ENCODE results near the gene HS6ST1.

HS6ST1 gene

DNA sequence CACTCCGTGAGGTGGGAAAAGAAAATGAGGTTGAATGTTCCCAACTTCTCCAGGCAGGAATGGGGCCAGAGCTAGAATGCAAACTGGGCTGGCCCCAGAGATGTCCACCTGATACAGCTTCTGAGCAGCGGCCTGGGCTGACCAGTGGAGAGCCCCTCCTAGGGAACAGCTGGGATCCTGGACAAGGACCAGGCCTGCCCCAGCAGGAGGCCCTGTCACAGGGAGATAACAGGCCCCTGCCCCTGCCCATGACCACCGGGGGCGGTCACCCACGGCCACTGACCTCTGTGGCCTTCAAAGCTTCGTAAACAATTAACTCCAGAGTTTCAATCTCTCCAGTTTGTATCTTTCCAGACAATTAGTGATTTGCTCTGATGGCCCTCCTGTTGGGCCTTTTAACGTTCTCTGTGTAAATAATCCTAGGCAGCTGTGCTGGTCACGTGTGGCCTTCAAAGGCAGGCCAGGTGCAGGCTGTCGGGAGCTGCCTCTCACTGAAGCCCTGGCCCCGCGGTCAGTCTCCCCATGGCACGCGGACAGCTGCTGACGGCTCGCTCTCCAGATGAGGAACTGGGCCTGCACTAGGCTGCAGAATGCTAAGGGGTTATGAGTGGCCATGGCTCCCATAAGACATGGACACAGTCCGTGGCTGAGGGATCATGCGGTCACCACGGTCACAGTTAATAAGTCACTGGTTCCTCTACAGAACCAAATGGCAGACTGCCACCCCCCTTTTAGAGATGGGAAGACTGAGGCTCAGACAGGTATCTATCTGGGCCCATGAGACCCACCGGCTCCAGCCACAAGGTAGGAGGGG is 9.2 kb downstream of the HS6ST1 start:
- no peak overlapping the region for H3K4me3 ChIP-seq (replicated peaks; ENCODE audit: low read depth, low read length)
- TF ChIP-seq, protein P1, sequence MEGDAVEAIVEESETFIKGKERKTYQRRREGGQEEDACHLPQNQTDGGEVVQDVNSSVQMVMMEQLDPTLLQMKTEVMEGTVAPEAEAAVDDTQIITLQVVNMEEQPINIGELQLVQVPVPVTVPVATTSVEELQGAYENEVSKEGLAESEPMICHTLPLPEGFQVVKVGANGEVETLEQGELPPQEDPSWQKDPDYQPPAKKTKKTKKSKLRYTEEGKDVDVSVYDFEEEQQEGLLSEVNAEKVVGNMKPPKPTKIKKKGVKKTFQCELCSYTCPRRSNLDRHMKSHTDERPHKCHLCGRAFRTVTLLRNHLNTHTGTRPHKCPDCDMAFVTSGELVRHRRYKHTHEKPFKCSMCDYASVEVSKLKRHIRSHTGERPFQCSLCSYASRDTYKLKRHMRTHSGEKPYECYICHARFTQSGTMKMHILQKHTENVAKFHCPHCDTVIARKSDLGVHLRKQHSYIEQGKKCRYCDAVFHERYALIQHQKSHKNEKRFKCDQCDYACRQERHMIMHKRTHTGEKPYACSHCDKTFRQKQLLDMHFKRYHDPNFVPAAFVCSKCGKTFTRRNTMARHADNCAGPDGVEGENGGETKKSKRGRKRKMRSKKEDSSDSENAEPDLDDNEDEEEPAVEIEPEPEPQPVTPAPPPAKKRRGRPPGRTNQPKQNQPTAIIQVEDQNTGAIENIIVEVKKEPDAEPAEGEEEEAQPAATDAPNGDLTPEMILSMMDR (IDR thresholded peaks at IDR 0.05; ENCODE audit: low read length, missing control alignments), result no peak

DNA sequence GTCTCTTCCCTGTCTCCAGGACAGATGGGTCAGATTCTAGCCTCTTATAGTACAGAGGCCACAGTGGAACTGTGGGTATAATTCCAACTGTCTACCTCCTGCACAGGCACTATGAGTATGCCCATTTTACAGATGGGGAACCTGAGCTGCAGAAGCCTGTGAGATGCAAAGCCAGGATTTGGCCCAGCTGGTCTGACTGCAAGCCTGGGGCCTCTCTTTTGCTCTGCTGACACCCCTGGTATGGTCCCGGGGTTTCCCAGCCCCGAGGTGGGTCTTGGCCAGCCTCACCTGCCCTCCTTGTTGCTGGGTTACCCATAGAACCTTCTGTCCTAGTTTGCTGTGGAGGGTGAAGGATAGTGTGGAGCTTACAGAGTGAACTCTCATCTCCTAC is 9.8 kb downstream of the HS6ST1 start:
- DNase-seq (ENCODE audit: low read depth), result no peak
- TF ChIP-seq, protein P1 (IDR thresholded peaks at IDR 0.05; ENCODE audit: low read length, missing control alignments), result no peak
- H3K4me3 ChIP-seq (replicated peaks; ENCODE audit: low read depth, low read length), result no peak overlapping the region

More for the DNA sequence above, 9.2 kb downstream of the HS6ST1 start:
- DNase-seq (ENCODE audit: low read depth), result no peak

DNA sequence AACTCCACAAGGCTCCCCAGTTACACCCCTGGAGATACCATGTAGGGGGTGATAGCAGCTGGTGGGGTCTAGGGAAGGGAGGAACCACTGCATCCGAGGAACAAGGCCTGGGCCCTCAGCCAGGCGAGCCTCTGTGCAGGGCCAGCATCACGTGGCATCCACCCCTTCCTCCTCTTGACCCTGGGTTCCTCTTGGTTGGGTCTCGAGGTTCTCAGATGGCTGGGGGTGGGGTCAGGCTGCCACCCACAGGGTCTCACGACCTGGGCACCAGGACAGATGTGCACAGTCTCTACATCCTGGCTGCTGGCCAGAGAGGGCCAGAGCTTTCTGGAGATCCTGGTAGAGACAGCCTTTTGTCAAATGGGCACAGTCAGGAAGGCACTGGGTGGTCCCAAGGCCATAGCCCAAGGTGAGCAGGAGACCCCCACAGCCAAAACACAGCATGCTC is 10.4 kb downstream of the HS6ST1 start:
- DNase-seq (ENCODE audit: low read depth), result no peak
- TF ChIP-seq, protein P1 (IDR thresholded peaks at IDR 0.05; ENCODE audit: low read length, missing control alignments), result no peak
- H3K4me3 ChIP-seq (replicated peaks; ENCODE audit: low read depth, low read length), result no peak overlapping the region

DNA sequence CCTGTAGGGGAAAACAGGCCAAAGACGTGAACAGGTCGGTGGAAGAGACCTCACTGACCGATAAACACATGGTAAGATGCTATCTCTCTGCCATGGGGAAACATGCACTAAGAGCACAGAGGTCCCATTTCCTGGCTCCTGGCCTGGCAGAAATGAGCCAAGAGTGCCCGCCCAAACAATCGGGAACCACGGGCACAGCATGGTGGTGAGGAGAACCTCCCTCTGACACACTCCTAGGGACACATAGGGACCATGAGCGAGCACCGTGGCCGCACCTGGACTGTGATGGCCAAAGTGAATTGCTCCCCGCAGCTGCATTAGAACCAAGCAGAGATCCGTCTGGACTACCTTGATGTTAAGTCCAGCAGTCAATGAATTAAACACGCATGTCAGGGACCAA is 11.1 kb downstream of the HS6ST1 start:
- DNase-seq (ENCODE audit: low read depth), result no peak
- no peak overlapping the region for H3K4me3 ChIP-seq (replicated peaks; ENCODE audit: low read depth, low read length)
- TF ChIP-seq, protein P1 (IDR thresholded peaks at IDR 0.05; ENCODE audit: low read length, missing control alignments), result no peak

DNA sequence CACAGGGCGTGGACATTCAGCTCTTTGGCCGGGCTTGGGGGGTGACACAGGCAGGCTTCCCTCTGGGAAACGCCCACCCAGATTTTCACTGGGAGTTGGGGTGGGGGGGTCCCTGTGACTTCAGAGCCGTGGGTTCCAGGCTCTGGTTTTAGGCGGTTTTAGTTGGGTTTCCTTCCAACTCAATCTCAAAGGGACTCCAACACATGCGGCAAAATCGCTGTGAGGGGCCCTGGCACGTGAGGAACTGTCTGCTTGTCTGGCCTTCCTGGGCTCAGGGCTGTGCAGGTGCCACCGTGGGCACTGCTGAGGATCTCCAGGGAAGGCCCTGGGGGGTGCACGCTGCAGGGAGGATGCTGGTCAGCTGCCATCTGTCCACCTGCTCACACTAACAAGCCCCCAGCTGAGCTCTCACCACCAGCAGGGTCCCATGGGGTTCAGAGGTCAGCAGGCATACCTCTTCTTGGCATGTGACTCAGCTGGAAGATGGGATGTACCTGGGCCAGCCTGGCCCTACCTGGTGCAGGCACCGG is 11.7 kb downstream of the HS6ST1 start:
- DNase-seq (ENCODE audit: low read depth), result no peak
- H3K4me3 ChIP-seq (replicated peaks; ENCODE audit: low read depth, low read length), result no peak overlapping the region
- TF ChIP-seq, protein P1 (IDR thresholded peaks at IDR 0.05; ENCODE audit: low read length, missing control alignments), result no peak

DNA sequence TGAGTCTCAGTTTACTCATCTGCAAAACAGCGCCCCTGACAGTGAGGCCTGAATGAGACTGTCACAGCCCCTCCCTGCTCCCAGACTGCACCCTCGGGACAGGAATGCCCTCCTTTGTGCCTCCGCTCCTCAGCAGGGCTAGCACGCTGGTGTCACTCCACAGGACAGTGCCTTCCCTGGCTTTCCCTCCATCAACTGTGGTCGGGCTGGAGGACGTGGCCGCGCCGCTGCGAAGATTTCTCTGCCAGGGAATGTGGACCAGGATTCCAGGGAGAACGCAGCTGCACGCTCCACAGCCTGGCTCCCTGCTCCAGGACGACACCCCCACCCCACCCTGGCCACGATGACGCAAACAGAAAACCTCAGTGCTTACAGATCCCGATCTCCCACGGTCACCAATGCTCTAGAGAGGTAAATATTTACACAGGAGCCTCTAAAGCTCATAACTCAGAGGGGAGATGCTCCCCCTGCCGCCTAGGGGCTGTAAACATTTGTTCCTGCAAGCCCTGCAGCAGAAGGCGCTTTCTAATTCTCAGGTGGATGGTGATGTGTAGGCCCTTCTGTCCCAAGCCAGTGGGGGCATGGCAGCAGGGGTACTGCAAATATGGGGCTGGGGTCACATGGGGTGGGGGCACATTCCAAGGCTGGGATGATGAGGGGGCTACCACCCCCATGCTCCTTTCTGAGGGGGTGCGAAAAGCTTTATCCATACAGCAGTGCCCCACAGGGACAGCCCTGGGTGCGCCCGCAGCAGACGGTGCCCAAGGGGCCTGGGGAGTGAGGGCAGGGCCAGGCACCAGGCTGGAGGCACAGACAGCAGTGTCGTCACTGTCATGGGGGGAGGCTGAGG is 12.4 kb downstream of the HS6ST1 start:
- peak; percentile 86 for DNase-seq (ENCODE audit: low read depth)
- H3K4me3 ChIP-seq (replicated peaks; ENCODE audit: low read depth, low read length), result no peak overlapping the region
- TF ChIP-seq, protein P1 (IDR thresholded peaks at IDR 0.05; ENCODE audit: low read length, missing control alignments), result peak; percentile 26

Measured in fibroblast of pulmonary artery (primary cell).